GM19023 (cell line): ENCODE measurements around the gene SVEP1.

Source experiments
- ATAC-seq: cut with Tn5 transposase; IDR thresholded peaks from one replicate; pipeline ENCODE4 v1.9.1; 2021; ENCODE audit warnings: mild to moderate bottlenecking, moderate library complexity; ENCODE audit not compliant: unreplicated experiment

SVEP1 gene

DNA sequence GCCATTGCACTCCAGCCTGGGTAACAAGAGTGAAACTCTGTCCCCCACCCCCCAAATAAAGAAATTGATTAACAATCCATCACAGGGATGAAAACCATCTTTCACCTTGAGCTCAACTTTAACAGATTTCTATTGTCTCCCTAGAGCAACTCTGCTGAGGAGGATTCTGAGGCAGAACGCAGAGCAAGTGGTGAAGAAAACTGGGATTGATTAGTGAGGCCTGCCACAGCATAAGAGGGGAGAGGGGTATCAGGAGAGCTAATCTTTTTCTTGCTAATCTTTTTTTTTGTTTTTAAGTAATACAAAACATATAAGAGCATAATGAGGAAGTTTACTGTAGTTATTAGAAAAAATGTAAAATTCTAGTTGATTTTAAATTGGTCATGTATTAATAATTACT, 250.8 kb downstream of the SVEP1 start:
- no peak for ATAC-seq

DNA sequence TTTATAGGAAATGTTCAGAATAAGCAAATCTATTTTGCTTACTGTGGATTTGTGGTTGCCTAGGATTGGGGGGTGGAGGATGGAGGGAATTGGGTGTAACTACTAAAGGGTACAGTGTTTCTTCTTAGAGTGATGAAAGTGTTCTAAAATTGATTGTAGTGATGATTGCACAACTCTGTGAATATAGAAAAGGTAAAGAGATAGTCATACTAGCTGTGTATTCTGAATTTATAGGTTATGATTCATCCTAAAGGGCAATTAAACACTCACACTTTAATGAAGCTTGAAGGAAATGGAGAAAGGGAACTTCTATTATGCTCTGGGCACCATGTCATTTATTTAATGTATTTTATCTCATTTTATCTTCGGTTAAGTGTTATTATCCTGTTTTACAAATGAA, 251.8 kb downstream of the SVEP1 start:
- ATAC-seq, result no peak

GRCh38 chr9:110323818-110324217, 255.7 kb downstream of the SVEP1 start:
- ATAC-seq, result no peak

DNA sequence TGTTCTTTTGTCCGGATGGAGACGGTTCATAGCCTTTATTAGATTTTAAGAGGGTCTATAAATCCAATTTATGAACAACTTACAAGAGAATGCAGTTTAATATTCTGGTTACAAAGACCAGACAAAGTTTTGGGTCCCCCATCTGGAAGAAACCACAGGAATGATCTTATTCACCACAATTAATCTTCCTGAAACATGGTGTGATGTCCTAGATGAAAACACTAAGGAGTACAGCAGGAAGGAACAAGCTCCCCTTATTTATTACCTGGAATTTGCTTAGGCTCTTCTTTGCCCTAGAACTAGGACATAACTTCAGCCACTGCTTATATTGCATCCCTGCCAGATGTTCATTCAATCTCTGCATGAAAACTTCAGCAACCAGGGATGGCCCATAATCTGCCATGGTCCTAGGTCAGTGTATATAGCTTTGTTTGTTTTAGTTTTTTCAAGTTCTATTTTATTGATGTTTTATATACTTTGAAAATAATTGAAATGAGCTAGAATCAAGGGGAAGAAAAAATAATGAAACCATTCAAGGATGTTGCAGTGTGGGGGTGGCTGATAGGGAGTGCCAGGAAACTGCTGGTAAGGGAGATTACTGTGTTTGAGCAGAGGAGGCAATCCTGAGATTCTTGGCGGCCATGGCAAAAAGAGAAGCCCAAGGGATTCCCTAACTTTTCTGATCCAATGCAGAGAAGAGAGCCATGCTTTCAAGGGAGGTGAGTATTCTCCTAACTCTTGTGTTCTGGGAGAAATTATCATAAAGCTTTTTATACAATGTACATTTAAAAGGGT, 258.7 kb downstream of the SVEP1 start:
- ATAC-seq, result no peak

DNA sequence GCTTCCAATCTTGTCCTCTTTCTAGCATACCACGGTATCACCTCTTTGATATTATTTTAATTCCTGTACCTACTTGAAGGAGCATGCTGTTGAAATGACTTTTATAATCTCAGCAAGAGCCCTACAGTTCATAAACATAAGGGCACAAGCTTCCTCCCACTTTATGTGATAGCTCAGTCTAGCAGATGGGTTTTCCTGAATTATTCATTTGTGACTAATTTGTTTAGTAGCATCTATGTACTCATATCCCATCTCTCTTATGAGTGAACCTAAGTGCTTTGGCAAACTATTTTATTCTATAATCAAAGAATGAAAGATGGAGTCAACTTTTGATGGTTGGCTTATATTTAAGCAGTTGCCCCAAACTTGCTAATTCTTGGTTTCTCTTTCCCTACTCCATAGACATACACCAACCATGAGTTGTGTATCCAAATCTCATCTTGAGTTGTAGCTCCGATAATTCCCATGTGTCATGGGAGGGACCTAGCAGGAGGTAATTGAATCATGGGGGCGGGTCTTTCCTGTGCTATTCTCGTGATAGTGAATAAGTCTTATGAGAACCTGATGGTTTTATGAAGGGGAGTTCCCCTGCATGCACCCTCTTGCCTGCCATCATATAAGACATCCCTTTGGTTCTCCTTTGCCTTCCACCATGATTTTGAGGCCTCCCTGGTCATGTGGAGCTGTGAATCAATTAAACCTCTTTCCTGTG, 259.6 kb downstream of the SVEP1 start:
- ATAC-seq, result no peak

- no peak for ATAC-seq
Observed at GRCh38 chr9:110317911-110318310, 261.6 kb downstream of the SVEP1 start.

DNA sequence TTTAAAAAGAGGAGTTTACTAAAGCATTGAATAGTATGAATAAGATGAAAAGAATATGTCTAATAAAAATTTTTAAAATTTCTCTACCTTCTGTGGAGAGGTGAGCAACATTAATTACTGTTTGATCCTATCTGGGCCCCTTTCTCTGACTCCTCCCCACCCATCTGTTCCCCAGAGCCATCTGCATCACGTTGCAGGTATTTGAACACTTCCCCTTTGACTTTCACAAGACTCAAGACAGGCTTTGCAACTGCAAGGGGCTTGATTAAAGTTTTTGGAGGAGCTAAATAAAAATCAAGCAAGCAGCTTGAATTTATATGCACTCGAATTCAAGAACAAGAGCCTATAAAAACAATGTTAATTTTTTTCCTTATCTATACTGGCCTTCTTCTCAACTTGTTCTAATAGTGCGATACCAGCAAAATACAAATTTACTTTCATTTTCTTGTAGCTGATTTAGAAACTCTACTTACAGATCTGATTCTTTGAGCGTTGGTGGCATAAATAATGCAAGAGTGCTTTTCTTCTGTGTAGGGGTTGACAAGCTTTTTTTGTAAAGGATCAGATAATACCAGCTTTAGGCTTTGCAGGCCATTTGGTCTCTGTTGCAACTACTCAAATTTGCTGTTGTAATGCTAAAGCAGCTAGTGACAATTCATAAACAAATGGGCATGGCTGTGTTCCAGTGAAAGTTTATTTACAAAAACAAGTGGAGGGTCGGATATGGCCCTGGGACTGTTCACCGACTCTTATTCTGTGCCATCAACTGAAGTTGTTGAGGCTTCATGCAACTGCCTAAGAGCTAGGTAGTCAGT, 263.1 kb downstream of the SVEP1 start:
- ATAC-seq, result peak; percentile 92
